WTC11 (cell line): Measurements from ENCODE around the gene EPB41.

ENCODE experiments used
- ATF1 ChIP-seq: sonication (generic); formaldehyde crosslinking; IDR thresholded peaks from 2 replicates; pipeline ENCODE4 v1.8.1; 2023; ENCODE audit warnings: mild to moderate bottlenecking, moderate library complexity, missing genetic modification reagents
- JUN ChIP-seq: sonication (generic); formaldehyde crosslinking; IDR thresholded peaks from 2 replicates; pipeline ENCODE4 v1.8.0; 2023; ENCODE audit warnings: mild to moderate bottlenecking, missing genetic modification reagents
- TCF7 ChIP-seq: sonication (generic); formaldehyde crosslinking; IDR thresholded peaks from 2 replicates; pipeline ENCODE4 v1.8.0; 2022; ENCODE audit warnings: mild to moderate bottlenecking, low read depth, missing genetic modification reagents, moderate library complexity
- ZNF263 ChIP-seq: sonication (generic); formaldehyde crosslinking; IDR thresholded peaks from 2 replicates; pipeline ENCODE4 v1.8.1; 2022; ENCODE audit warnings: low read depth, mild to moderate bottlenecking, moderate library complexity, missing genetic modification reagents
- ZNF671 ChIP-seq: fragments of 250-450 bp; sonication (Bioruptor Pico); IDR thresholded peaks from 2 replicates; pipeline ENCODE4 v1.8.0; 2021; ENCODE audit warnings: mild to moderate bottlenecking
- TF ChIP-seq, protein P1 (sequence below): fragments of 200-600 bp; IDR thresholded peaks from 2 replicates; pipeline ENCODE4 v1.8.0; 2022; ENCODE audit warnings: antibody characterized with exemption
- TF ChIP-seq, protein P2 (sequence below): sonication (generic); formaldehyde crosslinking; IDR thresholded peaks from 2 replicates; pipeline ENCODE4 v1.8.1; 2022; ENCODE audit warnings: missing genetic modification reagents, borderline replicate concordance
- TF ChIP-seq, protein P3 (sequence below): sonication (generic); formaldehyde crosslinking; IDR thresholded peaks from 2 replicates; pipeline ENCODE4 v1.8.0; 2023; ENCODE audit warnings: missing genetic modification reagents
- TF ChIP-seq, protein P4 (sequence below): sonication (generic); formaldehyde crosslinking; IDR thresholded peaks from 2 replicates; pipeline ENCODE4 v1.8.0; 2022; ENCODE audit warnings: mild to moderate bottlenecking, missing genetic modification reagents
- TF ChIP-seq, protein P5 (sequence below): fragments of 250-450 bp; sonication (Bioruptor Pico); IDR thresholded peaks from 2 replicates; pipeline ENCODE4 v1.9.0; 2021; ENCODE audit warnings: mild to moderate bottlenecking, borderline replicate concordance
- TF ChIP-seq, protein P6 (sequence below): sonication (generic); formaldehyde crosslinking; IDR thresholded peaks from 2 replicates; pipeline ENCODE4 v1.8.1; 2023; ENCODE audit warnings: mild to moderate bottlenecking, missing genetic modification reagents, borderline replicate concordance

DNA sequence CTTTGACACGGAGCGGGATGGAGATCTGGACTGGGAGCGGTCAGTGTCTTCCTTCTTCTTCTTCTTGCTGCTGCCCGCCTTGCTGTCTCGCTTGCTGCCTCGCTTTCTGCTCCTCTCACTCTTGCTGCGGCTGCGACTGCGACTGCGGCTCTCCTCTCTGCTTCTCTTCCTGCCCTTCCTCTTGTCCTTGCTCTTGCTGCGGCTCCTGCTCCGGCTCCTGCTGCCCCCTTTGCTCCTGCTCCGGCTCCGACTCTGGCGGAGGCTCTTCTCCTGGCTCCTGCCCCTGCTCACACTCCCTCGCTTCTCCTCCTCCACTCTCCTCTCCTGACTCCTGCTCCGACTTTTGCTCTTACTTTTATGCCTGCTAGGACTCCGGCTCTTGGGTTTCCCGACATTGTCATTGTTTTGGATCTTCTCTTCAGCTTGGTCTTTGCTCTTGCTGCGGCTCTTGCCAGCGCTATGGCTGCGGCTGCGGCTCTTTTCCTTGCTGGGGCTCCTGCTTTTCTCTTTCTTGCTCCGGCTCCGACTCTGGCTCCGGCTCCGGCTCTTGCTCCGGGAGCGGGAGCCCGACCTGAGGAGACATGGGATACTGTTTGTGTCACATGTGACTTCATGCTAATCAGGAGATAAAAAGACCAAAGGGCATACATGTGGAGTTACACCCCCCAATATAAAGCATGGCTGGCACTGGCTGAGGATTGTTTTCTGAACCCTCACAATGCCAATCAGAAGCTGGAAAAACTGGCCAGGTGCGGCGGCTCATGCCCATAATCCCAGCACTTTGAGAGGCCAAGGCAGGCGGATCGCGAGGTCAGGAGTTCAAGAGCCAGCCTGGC lies 234.5 kb downstream of the EPB41 start:
- TF ChIP-seq, protein P1, sequence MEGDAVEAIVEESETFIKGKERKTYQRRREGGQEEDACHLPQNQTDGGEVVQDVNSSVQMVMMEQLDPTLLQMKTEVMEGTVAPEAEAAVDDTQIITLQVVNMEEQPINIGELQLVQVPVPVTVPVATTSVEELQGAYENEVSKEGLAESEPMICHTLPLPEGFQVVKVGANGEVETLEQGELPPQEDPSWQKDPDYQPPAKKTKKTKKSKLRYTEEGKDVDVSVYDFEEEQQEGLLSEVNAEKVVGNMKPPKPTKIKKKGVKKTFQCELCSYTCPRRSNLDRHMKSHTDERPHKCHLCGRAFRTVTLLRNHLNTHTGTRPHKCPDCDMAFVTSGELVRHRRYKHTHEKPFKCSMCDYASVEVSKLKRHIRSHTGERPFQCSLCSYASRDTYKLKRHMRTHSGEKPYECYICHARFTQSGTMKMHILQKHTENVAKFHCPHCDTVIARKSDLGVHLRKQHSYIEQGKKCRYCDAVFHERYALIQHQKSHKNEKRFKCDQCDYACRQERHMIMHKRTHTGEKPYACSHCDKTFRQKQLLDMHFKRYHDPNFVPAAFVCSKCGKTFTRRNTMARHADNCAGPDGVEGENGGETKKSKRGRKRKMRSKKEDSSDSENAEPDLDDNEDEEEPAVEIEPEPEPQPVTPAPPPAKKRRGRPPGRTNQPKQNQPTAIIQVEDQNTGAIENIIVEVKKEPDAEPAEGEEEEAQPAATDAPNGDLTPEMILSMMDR = no peak
- TF ChIP-seq, protein P2, sequence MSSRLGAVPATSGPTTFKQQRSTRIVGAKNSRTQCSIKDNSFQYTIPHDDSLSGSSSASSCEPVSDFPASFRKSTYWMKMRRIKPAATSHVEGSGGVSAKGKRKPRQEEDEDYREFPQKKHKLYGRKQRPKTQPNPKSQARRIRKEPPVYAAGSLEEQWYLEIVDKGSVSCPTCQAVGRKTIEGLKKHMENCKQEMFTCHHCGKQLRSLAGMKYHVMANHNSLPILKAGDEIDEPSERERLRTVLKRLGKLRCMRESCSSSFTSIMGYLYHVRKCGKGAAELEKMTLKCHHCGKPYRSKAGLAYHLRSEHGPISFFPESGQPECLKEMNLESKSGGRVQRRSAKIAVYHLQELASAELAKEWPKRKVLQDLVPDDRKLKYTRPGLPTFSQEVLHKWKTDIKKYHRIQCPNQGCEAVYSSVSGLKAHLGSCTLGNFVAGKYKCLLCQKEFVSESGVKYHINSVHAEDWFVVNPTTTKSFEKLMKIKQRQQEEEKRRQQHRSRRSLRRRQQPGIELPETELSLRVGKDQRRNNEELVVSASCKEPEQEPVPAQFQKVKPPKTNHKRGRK (CRISPR knock-in tag) = no peak
- TF ChIP-seq, protein P3, sequence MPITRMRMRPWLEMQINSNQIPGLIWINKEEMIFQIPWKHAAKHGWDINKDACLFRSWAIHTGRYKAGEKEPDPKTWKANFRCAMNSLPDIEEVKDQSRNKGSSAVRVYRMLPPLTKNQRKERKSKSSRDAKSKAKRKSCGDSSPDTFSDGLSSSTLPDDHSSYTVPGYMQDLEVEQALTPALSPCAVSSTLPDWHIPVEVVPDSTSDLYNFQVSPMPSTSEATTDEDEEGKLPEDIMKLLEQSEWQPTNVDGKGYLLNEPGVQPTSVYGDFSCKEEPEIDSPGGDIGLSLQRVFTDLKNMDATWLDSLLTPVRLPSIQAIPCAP = no peak
- no peak for TF ChIP-seq TCF7 (CRISPR knock-in tag)
- TF ChIP-seq, protein P4, sequence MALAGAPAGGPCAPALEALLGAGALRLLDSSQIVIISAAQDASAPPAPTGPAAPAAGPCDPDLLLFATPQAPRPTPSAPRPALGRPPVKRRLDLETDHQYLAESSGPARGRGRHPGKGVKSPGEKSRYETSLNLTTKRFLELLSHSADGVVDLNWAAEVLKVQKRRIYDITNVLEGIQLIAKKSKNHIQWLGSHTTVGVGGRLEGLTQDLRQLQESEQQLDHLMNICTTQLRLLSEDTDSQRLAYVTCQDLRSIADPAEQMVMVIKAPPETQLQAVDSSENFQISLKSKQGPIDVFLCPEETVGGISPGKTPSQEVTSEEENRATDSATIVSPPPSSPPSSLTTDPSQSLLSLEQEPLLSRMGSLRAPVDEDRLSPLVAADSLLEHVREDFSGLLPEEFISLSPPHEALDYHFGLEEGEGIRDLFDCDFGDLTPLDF (CRISPR knock-in tag) = no peak
- no peak for TF ChIP-seq ZNF671 (CRISPR knock-in tag)
- no peak for TF ChIP-seq ZNF263 (CRISPR knock-in tag)
- TF ChIP-seq ATF1 = no peak
- no peak for TF ChIP-seq JUN
- TF ChIP-seq, protein P5, sequence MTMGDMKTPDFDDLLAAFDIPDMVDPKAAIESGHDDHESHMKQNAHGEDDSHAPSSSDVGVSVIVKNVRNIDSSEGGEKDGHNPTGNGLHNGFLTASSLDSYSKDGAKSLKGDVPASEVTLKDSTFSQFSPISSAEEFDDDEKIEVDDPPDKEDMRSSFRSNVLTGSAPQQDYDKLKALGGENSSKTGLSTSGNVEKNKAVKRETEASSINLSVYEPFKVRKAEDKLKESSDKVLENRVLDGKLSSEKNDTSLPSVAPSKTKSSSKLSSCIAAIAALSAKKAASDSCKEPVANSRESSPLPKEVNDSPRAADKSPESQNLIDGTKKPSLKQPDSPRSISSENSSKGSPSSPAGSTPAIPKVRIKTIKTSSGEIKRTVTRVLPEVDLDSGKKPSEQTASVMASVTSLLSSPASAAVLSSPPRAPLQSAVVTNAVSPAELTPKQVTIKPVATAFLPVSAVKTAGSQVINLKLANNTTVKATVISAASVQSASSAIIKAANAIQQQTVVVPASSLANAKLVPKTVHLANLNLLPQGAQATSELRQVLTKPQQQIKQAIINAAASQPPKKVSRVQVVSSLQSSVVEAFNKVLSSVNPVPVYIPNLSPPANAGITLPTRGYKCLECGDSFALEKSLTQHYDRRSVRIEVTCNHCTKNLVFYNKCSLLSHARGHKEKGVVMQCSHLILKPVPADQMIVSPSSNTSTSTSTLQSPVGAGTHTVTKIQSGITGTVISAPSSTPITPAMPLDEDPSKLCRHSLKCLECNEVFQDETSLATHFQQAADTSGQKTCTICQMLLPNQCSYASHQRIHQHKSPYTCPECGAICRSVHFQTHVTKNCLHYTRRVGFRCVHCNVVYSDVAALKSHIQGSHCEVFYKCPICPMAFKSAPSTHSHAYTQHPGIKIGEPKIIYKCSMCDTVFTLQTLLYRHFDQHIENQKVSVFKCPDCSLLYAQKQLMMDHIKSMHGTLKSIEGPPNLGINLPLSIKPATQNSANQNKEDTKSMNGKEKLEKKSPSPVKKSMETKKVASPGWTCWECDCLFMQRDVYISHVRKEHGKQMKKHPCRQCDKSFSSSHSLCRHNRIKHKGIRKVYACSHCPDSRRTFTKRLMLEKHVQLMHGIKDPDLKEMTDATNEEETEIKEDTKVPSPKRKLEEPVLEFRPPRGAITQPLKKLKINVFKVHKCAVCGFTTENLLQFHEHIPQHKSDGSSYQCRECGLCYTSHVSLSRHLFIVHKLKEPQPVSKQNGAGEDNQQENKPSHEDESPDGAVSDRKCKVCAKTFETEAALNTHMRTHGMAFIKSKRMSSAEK (CRISPR knock-in tag) = no peak
- TF ChIP-seq, protein P6, sequence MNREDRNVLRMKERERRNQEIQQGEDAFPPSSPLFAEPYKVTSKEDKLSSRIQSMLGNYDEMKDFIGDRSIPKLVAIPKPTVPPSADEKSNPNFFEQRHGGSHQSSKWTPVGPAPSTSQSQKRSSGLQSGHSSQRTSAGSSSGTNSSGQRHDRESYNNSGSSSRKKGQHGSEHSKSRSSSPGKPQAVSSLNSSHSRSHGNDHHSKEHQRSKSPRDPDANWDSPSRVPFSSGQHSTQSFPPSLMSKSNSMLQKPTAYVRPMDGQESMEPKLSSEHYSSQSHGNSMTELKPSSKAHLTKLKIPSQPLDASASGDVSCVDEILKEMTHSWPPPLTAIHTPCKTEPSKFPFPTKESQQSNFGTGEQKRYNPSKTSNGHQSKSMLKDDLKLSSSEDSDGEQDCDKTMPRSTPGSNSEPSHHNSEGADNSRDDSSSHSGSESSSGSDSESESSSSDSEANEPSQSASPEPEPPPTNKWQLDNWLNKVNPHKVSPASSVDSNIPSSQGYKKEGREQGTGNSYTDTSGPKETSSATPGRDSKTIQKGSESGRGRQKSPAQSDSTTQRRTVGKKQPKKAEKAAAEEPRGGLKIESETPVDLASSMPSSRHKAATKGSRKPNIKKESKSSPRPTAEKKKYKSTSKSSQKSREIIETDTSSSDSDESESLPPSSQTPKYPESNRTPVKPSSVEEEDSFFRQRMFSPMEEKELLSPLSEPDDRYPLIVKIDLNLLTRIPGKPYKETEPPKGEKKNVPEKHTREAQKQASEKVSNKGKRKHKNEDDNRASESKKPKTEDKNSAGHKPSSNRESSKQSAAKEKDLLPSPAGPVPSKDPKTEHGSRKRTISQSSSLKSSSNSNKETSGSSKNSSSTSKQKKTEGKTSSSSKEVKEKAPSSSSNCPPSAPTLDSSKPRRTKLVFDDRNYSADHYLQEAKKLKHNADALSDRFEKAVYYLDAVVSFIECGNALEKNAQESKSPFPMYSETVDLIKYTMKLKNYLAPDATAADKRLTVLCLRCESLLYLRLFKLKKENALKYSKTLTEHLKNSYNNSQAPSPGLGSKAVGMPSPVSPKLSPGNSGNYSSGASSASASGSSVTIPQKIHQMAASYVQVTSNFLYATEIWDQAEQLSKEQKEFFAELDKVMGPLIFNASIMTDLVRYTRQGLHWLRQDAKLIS (CRISPR knock-in tag) = no peak
